ENCODE measurements around the gene RAB32. TPM values are rescaled to one million over a fixed set of nuclear protein-coding genes. Genes with fewer than 3 reads are reported as not detected.

Gene RAB32
- 8.6 TPM for total RNA-seq (ENCODE audit: unreplicated experiment)
- long read RNA-seq, transcript RAB32-201 (3 exons, 1,217 nt): major isoform, 6 of 7 reads
- long read RNA-seq, partial matches to known transcripts: 0 of 7 reads
- long read RNA-seq, other reads (novel, unspliced or antisense): 1 of 7 reads

DNA sequence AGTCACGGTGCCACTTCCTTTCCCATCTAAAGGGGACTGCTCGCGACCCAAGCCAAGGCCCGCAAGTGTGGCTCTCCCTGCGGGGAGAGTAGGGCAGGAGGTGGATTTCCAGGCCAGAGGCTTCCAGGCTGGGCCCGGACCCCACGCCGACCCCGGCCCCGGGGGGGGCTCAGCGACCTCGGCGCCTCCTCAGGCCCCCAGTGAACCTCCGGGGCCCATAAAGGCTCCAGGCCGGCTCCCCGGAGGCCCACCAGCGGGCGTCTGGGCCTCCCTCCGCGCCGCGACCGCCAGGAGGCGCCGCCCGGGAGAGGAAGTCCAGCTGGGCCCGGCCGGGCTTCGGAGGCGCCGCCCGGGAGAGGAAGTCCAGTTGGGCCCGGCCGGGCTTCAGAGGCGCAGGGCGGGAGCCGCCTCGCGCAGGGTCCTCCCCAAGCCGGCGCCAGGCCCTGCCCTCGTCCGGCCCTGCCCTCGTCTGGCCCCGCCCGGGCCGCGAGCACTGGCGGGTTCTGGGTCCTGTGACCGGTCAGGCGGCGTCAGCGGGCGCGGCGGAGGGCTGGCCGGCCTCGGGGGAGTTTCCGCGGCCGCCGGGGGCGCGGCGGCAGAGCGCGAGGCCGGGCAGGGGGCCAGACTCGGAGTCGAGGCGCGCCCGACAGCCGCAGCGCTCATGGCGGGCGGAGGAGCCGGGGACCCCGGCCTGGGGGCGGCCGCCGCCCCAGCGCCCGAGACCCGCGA is at the start of gene RAB32:
TSS of gene RAB32 (plus strand) at position 623 of the 729 bp plus-strand sequence. CDS start at position 662, 39 bp downstream.
- peaks cover 3% of the 10 kb centered on the region for H3K27me3 Mint-ChIP-seq (ENCODE audit: unreplicated experiment)
- peaks cover 2% of the 10 kb centered on the region for H3K9me3 Mint-ChIP-seq (ENCODE audit: unreplicated experiment)
- peak; percentile 73 for TF ChIP-seq CTCF (IDR thresholded peaks at IDR 0.05; ENCODE audit: partially characterized antibody, unreplicated experiment)
- no peaks in the 10 kb centered on the region for H3K36me3 Mint-ChIP-seq (ENCODE audit: unreplicated experiment)
- H3K4me3 Mint-ChIP-seq (ENCODE audit: unreplicated experiment): peak within 1 kb of the TSS; percentile 99
- H3K27ac Mint-ChIP-seq (ENCODE audit: unreplicated experiment): peak within 1 kb of the TSS; percentile 94
- DNase-seq: peak; percentile 86
- peaks cover 8% of the 10 kb centered on the region for H3K4me1 Mint-ChIP-seq (ENCODE audit: low read depth, unreplicated experiment)

GRCh38 chr6:146498309-146498708 is 45.3 kb upstream of the RAB32 start:
- Mint-ChIP-seq H3K27ac (ENCODE audit: unreplicated experiment) (no peak overlapping the region), H3K4me3 (ENCODE audit: unreplicated experiment) (no peak overlapping the region), H3K4me1 (ENCODE audit: low read depth, unreplicated experiment) (no peaks in the 10 kb centered on the region), H3K27me3 (ENCODE audit: unreplicated experiment) (peaks cover 5% of the 10 kb centered on the region), H3K9me3 (ENCODE audit: unreplicated experiment) (no peaks in the 10 kb centered on the region), H3K36me3 (ENCODE audit: unreplicated experiment) (peaks cover 5% of the 10 kb centered on the region)
- DNase-seq: no peak
- TF ChIP-seq CTCF (IDR thresholded peaks at IDR 0.05; ENCODE audit: partially characterized antibody, unreplicated experiment): no peak

- peaks cover 3% of the 10 kb centered on the region for H3K27me3 Mint-ChIP-seq (ENCODE audit: unreplicated experiment)
Measured at GRCh38 chr6:146503096-146503495, 40.5 kb upstream of the RAB32 start.

GRCh38 chr6:146515212-146515611 is 28.4 kb upstream of the RAB32 start:
- Mint-ChIP-seq H3K36me3 (ENCODE audit: unreplicated experiment) (no peaks in the 10 kb centered on the region), H3K27me3 (ENCODE audit: unreplicated experiment) (no peaks in the 10 kb centered on the region), H3K9me3 (ENCODE audit: unreplicated experiment) (peaks cover 2% of the 10 kb centered on the region), H3K4me3 (ENCODE audit: unreplicated experiment) (no peak overlapping the region), H3K27ac (ENCODE audit: unreplicated experiment) (no peak overlapping the region), H3K4me1 (ENCODE audit: low read depth, unreplicated experiment) (no peaks in the 10 kb centered on the region)
- no peak for TF ChIP-seq CTCF (IDR thresholded peaks at IDR 0.05; ENCODE audit: partially characterized antibody, unreplicated experiment)
- no peak for DNase-seq

More at GRCh38 chr6:146503096-146503495, 40.5 kb upstream of the RAB32 start:
- Mint-ChIP-seq H3K36me3 (ENCODE audit: unreplicated experiment) (peaks cover 5% of the 10 kb centered on the region), H3K4me1 (ENCODE audit: low read depth, unreplicated experiment) (no peaks in the 10 kb centered on the region), H3K9me3 (ENCODE audit: unreplicated experiment) (no peaks in the 10 kb centered on the region), H3K4me3 (ENCODE audit: unreplicated experiment) (no peak overlapping the region), H3K27ac (ENCODE audit: unreplicated experiment) (no peak overlapping the region)
- DNase-seq: no peak
- TF ChIP-seq CTCF (IDR thresholded peaks at IDR 0.05; ENCODE audit: partially characterized antibody, unreplicated experiment): no peak

DNA sequence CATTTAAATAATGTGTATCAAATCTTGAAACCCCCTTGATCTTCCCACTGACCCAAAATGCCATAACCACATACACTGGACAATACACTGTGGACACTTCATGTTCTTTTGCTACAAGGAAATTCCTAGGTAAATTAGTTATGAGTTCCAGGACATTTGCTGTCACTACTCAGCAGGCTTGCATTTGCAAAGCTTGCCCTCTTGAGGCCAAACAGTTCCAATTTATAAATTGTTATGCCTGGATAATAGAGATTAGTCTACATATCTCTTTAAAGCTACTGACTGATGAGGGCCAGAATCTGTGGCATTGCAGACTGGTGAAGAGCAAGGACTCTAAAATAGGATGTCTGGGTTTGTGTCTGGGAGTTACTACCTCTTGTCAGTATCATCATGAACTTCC is 17.4 kb upstream of the RAB32 start:
- H3K9me3 Mint-ChIP-seq (ENCODE audit: unreplicated experiment): no peaks in the 10 kb centered on the region

More for the DNA sequence above, 17.4 kb upstream of the RAB32 start:
- no peak overlapping the region for H3K4me3 Mint-ChIP-seq (ENCODE audit: unreplicated experiment)
- DNase-seq: no peak
- no peaks in the 10 kb centered on the region for H3K4me1 Mint-ChIP-seq (ENCODE audit: low read depth, unreplicated experiment)
- TF ChIP-seq CTCF (IDR thresholded peaks at IDR 0.05; ENCODE audit: partially characterized antibody, unreplicated experiment): no peak
- H3K27ac Mint-ChIP-seq (ENCODE audit: unreplicated experiment): no peak overlapping the region
- no peaks in the 10 kb centered on the region for H3K27me3 Mint-ChIP-seq (ENCODE audit: unreplicated experiment)
- no peaks in the 10 kb centered on the region for H3K36me3 Mint-ChIP-seq (ENCODE audit: unreplicated experiment)

All from glutamatergic neuron (in vitro differentiated cells).